AG10803 (cell line): ENCODE measurements around the gene RBM42.

ENCODE experiments used
- DNase-seq: peaks from one replicate; pipeline ENCODE4 v3.0.0; 2010; ENCODE audit warnings: low read depth
- H3K4me3 ChIP-seq: 2 replicates; pipeline ENCODE4 v1.5.1; 2011; ENCODE audit warnings: mild to moderate bottlenecking, low read length, control low read depth
- TF ChIP-seq, protein P1 (sequence below): conservative IDR thresholded peaks from 2 replicates; pipeline ENCODE4 v1.5.1; 2011; ENCODE audit warnings: mild to moderate bottlenecking, low read length, control low read depth, inconsistent platforms

RBM42 gene

GRCh38 chr19:35665157-35665556, 36.3 kb downstream of the RBM42 start:
- no peak for DNase-seq
- no peak overlapping the region for H3K4me3 ChIP-seq
- TF ChIP-seq, protein P1, sequence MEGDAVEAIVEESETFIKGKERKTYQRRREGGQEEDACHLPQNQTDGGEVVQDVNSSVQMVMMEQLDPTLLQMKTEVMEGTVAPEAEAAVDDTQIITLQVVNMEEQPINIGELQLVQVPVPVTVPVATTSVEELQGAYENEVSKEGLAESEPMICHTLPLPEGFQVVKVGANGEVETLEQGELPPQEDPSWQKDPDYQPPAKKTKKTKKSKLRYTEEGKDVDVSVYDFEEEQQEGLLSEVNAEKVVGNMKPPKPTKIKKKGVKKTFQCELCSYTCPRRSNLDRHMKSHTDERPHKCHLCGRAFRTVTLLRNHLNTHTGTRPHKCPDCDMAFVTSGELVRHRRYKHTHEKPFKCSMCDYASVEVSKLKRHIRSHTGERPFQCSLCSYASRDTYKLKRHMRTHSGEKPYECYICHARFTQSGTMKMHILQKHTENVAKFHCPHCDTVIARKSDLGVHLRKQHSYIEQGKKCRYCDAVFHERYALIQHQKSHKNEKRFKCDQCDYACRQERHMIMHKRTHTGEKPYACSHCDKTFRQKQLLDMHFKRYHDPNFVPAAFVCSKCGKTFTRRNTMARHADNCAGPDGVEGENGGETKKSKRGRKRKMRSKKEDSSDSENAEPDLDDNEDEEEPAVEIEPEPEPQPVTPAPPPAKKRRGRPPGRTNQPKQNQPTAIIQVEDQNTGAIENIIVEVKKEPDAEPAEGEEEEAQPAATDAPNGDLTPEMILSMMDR = no peak

- no peak overlapping the region for H3K4me3 ChIP-seq
- TF ChIP-seq, protein P1 = no peak
- DNase-seq = no peak
Measured at GRCh38 chr19:35665604-35666003, 36.8 kb downstream of the RBM42 start.

DNA sequence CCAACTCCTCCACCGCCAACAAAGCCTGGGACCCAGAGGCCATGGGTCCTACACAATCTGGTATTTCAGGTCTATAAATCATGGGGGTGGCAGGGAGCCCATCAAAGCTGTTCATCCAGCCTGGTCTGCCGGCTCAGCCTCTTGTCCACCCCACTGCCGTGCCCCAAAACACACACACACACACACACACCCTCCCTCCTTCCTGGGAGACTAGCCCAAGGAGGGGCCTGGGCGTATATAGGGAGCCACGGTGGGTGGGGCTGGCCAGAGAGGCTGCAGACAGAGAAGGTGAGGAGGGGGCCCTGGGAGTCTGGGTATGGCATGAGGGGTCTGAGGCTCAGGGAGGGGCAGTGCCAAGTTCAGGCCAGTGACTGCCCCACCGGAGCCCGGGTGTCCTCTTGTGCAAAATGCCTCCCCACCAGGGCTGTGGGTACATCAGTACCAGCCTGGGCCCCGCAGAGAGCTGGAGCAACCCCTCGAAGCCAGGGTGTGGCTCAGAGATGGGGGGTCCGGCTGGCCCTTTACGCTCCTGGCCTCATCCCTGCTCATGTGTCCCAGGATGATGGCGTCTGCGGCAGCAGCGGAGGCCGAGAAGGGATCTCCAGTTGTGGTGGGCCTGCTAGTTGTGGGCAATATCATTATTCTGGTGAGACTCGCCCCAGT, 37.5 kb downstream of the RBM42 start, which contains the start of gene UPK1A:
Gene UPK1A, plus strand, starts transcription at position 267 of the 663 bp plus-strand sequence. Its CDS starts 296 bp downstream, at position 563.
- DNase-seq = no peak
- TF ChIP-seq, protein P1 = no peak
- no peak within 1 kb of the TSS for H3K4me3 ChIP-seq

DNA sequence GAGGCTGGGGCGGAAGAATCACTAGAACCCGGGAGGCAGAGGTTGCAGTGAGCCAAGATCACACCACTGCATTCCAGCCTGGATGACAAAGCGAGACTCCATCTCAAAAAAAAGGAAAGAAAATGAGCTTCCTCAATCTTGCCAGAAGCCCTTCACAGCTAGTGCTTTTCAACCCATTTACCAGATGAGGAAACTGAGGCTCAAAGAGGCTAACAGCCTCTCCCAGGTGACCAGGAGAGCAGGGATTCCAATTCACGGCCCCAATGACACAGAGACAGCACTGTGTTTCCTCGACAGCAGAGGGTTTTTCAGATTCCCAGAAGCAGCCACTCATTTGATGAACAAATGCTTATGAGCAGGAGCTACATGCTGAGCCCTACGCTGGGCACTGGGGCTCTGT, 40.7 kb downstream of the RBM42 start:
- TF ChIP-seq, protein P1 = no peak
- H3K4me3 ChIP-seq = no peak overlapping the region
- no peak for DNase-seq

- H3K4me3 ChIP-seq = no peak overlapping the region
- no peak for DNase-seq
- TF ChIP-seq, protein P1 = no peak
Measured at GRCh38 chr19:35669974-35670373, 41.1 kb downstream of the RBM42 start.

- H3K4me3 ChIP-seq = no peak overlapping the region
- no peak for DNase-seq
- TF ChIP-seq, protein P1 = no peak
Measured at GRCh38 chr19:35670686-35671085, 41.9 kb downstream of the RBM42 start.

DNA sequence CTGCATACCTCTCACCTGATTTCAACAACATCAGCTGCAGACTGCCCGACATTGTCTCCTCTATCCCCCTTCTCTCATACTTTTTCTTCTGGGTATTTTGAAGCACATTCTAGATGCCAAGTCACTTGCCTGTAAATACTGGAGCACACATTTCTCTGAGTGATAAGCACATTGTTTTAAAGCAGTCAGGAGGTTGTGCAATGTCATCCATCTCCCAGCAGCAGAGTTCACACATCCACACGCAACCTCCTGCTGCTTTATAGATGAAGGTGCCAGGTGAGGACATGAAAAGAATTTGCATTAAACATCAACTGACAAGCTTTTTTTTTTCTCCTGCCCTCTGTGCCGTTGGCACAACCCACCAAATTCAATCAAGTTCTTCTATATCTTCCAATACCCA, 43.0 kb downstream of the RBM42 start:
- no peak overlapping the region for H3K4me3 ChIP-seq
- no peak for DNase-seq
- TF ChIP-seq, protein P1 = no peak
